ENCODE data around the gene WASF2. TPM values are rescaled to one million over a fixed set of nuclear protein-coding genes. Genes with fewer than 3 reads are reported as not detected.

The WASF2 gene
- total RNA-seq, 4 donors from 2014 or later = 53.7 to 92.8 (median 79.8) TPM

DNA sequence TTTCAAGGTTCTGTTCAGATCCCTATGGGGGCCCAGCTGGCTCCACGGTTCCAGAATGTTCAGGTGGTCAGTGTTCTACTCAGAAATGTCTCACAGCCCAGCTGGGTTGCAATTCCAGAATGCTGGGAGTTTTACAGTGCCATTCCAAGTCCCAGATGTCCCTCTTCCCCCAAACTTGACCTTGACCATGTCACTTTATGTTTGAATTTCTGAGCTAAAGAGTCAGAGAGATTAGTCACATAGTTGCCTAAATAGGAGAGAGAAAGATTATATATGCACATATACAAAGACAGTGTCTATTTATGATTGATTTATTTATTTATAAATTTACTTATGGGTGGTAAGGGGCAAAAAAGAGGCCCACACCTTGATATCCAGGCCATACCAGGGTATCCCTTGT is 95.0 kb downstream of the WASF2 start:
- H3K9me3 ChIP-seq = no peaks in the 10 kb centered on the region
- no peaks in the 10 kb centered on the region for H3K36me3 ChIP-seq
- WGBS, 2 donors = 83% methylated on average over 1 of the region's 1 CpG; no CpG with 5 or more reads in 1 of the 2 donors
- no peaks in the 10 kb centered on the region for H3K27me3 ChIP-seq
- intact Hi-C loops (cut with DNase I) = loop anchor here (5.0 to 10.0 kb wide), 4 partner anchors 38 to 293 kb away; no protein-coding TSS in a partner anchor
- peak overlapping the region in 1 of 4 donors; percentile 22 for H3K27ac ChIP-seq
- peaks cover 19 to 72% (median 19%) of the 10 kb centered on the region in 3 donors for H3K4me1 ChIP-seq
- H3K4me3 ChIP-seq = no peak overlapping the region
- TF ChIP-seq, protein P1, sequence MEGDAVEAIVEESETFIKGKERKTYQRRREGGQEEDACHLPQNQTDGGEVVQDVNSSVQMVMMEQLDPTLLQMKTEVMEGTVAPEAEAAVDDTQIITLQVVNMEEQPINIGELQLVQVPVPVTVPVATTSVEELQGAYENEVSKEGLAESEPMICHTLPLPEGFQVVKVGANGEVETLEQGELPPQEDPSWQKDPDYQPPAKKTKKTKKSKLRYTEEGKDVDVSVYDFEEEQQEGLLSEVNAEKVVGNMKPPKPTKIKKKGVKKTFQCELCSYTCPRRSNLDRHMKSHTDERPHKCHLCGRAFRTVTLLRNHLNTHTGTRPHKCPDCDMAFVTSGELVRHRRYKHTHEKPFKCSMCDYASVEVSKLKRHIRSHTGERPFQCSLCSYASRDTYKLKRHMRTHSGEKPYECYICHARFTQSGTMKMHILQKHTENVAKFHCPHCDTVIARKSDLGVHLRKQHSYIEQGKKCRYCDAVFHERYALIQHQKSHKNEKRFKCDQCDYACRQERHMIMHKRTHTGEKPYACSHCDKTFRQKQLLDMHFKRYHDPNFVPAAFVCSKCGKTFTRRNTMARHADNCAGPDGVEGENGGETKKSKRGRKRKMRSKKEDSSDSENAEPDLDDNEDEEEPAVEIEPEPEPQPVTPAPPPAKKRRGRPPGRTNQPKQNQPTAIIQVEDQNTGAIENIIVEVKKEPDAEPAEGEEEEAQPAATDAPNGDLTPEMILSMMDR (IDR thresholded peaks at IDR 0.05) = no peak
- TF ChIP-seq POLR2A (IDR thresholded peaks at IDR 0.05) = no peak
- DNase-seq = no peak

DNA sequence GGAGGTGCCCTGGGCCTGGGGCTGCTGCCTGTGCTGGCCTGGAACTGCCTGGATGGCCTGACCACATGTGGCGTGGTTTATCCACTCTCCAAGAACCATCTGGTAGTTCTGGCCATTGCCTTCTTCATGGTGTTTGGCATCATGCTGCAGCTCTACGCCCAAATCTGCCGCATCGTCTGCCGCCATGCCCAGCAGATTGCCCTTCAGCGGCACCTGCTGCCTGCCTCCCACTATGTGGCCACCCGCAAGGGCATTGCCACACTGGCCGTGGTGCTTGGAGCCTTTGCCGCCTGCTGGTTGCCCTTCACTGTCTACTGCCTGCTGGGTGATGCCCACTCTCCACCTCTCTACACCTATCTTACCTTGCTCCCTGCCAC is 95.7 kb downstream of the WASF2 start:
- no peak for DNase-seq
- 95 to 100% methylated on average over 3 to 6 of the region's 9 CpGs for WGBS, 2 donors
- no peak overlapping the region for H3K4me3 ChIP-seq
- TF ChIP-seq, protein P1 (IDR thresholded peaks at IDR 0.05) = no peak
- no peak for TF ChIP-seq POLR2A (IDR thresholded peaks at IDR 0.05)
- H3K36me3 ChIP-seq = no peaks in the 10 kb centered on the region
- no peaks in the 10 kb centered on the region for H3K9me3 ChIP-seq
- no peak overlapping the region for H3K27ac ChIP-seq
- intact Hi-C loops (cut with DNase I) = loop anchor here (5.0 to 10.0 kb wide), 4 partner anchors 37 to 292 kb away; no protein-coding TSS in a partner anchor
- H3K4me1 ChIP-seq = peaks cover 19 to 65% (median 19%) of the 10 kb centered on the region in 3 donors
- no peaks in the 10 kb centered on the region for H3K27me3 ChIP-seq

DNA sequence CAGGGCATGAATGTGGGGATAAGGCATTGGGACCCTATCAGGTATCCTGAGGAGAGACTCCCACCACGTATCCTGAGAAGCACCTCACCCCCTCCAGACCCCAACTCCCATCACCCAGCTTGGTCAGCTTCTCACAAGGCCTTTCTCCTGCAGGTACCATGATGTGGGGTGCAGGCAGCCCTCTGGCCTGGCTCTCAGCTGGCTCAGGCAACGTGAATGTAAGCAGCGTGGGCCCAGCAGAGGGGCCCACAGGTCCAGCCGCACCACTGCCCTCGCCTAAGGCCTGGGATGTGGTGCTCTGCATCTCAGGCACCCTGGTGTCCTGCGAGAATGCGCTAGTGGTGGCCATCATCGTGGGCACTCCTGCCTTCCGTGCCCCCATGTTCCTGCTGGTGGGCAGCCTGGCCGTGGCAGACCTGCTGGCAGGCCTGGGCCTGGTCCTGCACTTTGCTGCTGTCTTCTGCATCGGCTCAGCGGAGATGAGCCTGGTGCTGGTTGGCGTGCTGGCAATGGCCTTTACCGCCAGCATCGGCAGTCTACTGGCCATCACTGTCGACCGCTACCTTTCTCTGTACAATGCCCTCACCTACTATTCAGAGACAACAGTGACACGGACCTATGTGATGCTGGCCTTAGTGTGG is 96.2 kb downstream of the WASF2 start:
- 80 to 84% methylated on average over 10 to 11 of the region's 18 CpGs for WGBS, 2 donors

DNA sequence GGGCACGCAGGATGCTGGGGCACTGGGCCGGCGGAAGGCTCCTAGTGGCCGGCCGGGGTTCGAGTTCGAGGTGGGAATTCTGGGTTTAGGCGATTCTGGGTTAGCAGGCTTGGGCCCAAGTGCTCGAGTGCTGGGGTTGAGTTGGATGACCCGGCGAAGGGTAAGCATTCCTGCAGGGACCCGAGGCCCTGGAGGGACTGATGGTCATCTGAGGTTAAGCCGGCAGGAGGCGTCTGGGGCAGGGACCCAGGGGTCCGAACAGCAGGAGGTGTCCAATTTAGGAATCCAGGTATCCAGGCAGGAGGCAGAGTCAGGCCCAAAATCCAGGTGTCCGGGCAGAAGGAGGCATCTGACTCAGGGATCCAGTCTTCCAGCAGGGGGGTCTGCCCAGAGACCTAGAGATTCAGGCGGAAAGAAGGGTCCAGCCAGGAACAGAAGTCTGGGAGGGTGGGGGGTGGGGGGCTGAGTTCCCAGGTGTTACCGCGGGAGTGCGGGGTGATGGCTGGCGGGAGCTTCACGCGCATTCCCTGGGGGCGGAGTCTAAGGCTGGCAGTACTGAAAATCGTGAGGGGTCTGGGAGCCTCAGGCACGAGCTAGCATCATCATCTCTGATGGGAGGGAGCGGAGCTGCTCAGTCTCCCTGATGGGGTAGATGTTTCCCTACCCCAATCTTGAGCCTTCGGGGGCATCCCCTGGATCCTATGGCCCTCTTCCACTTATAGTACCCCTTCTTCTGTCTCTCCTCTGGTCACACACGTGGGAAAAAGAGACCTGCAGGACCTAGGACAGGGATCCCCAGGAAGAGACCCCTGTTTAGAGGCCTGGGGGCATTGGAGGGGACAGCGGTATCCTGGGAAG is 97.0 kb downstream of the WASF2 start:
- no peak for DNase-seq
- Histone ChIP-seq H3K4me1 (peaks cover 19 to 60% (median 19%) of the 10 kb centered on the region in 3 donors), H3K4me3 (peak overlapping the region; percentile 26 to 68 (median 46)), H3K27me3 (no peaks in the 10 kb centered on the region), H3K9me3 (no peaks in the 10 kb centered on the region), H3K27ac (peak overlapping the region in 3 of 4 donors; percentile 52 to 72 (median 70)), H3K36me3 (no peaks in the 10 kb centered on the region)
- intact Hi-C loops (cut with DNase I) = loop anchor here (5.0 to 10.0 kb wide), 4 partner anchors 36 to 291 kb away; no protein-coding TSS in a partner anchor
- 65 to 67% methylated on average over 11 to 14 of the region's 30 CpGs for WGBS, 2 donors
- TF ChIP-seq POLR2A (IDR thresholded peaks at IDR 0.05) = no peak
- TF ChIP-seq, protein P1 (IDR thresholded peaks at IDR 0.05) = peak in 1 of 6 experiments; percentile 3

More for the DNA sequence above, 96.2 kb downstream of the WASF2 start:
- peaks cover 19 to 60% (median 19%) of the 10 kb centered on the region in 3 donors for H3K4me1 ChIP-seq
- H3K27me3 ChIP-seq = no peaks in the 10 kb centered on the region
- intact Hi-C loops (cut with DNase I) = loop anchor here (5.0 to 10.0 kb wide), 4 partner anchors 36 to 291 kb away; no protein-coding TSS in a partner anchor
- no peak for DNase-seq
- no peak overlapping the region for H3K27ac ChIP-seq
- no peaks in the 10 kb centered on the region for H3K36me3 ChIP-seq
- H3K4me3 ChIP-seq = no peak overlapping the region
- TF ChIP-seq, protein P1 (IDR thresholded peaks at IDR 0.05) = no peak
- TF ChIP-seq POLR2A (IDR thresholded peaks at IDR 0.05) = no peak
- no peaks in the 10 kb centered on the region for H3K9me3 ChIP-seq

All from esophagus squamous epithelium (tissue), 5 donors.